DND-41 (cell line): ENCODE results near the gene DCTD.

Experiments
- ATAC-seq: fragments of 200-7000 bp; cut with Tn5 transposase; 3 replicates; pipeline ENCODE4 v1.9.1; 2021; ENCODE audit warnings: low read depth; ENCODE audit not compliant: insufficient read depth
- DNase-seq: peaks from one replicate; pipeline ENCODE4 v3.0.0-alpha.2; 2020
- H2AFZ ChIP-seq: 2 replicates; pipeline ENCODE4 v1.6.0; 2012; ENCODE audit warnings: low read depth, low read length
- H3K27ac ChIP-seq: 2 replicates; pipeline ENCODE4 v1.5.1; 2012; ENCODE audit warnings: low read length, inconsistent platforms
- H3K27me3 ChIP-seq: fragments of 200-600 bp; sonication (generic); 2 replicates; pipeline ENCODE4 v1.6.0; 2012; ENCODE audit warnings: low read length, mild to moderate bottlenecking, inconsistent platforms; ENCODE audit not compliant: insufficient read depth, poor library complexity
- H3K36me3 ChIP-seq: 2 replicates; pipeline ENCODE4 v1.5.1; 2012; ENCODE audit warnings: low read length, inconsistent platforms; ENCODE audit not compliant: insufficient read depth
- H3K4me1 ChIP-seq: 2 replicates; pipeline ENCODE4 v1.5.1; 2012; ENCODE audit warnings: mild to moderate bottlenecking, low read length; ENCODE audit not compliant: insufficient read depth
- H3K4me2 ChIP-seq: 2 replicates; pipeline ENCODE4 v1.6.0; 2012; ENCODE audit warnings: mild to moderate bottlenecking, moderate library complexity, low read length, inconsistent platforms; ENCODE audit not compliant: insufficient read depth
- H3K4me3 ChIP-seq, 2 experiments: fragments of 200-600 bp in 1 of 2; shearing (Covaris generic) in 1 of 2; 2 replicates each; pipeline ENCODE4 v1.5.1; 2012 to 2016; ENCODE audit warnings: inconsistent platforms in 2 of 2, low read length in 2 of 2, mild to moderate bottlenecking in 2 of 2, low read depth in 1 of 2, moderate library complexity in 1 of 2
- H3K79me2 ChIP-seq: 2 replicates; pipeline ENCODE4 v1.6.0; 2012; ENCODE audit warnings: low read length, inconsistent platforms; ENCODE audit not compliant: insufficient read depth
- H3K9ac ChIP-seq: 2 replicates; pipeline ENCODE4 v1.6.0; 2012; ENCODE audit warnings: low read depth, mild to moderate bottlenecking, inconsistent platforms, low read length, moderate library complexity
- H3K9me3 ChIP-seq: 2 replicates; pipeline ENCODE4 v1.5.1; 2012; ENCODE audit warnings: low read length, moderate library complexity, mild to moderate bottlenecking, inconsistent platforms; ENCODE audit not compliant: insufficient read depth, severe bottlenecking
- H4K20me1 ChIP-seq: 2 replicates; pipeline ENCODE4 v1.6.0; 2012; ENCODE audit warnings: low read length; ENCODE audit not compliant: insufficient read depth
- CTCF ChIP-seq: IDR thresholded peaks from 2 replicates; pipeline ENCODE4 v1.5.1; 2012; ENCODE audit warnings: borderline replicate concordance, low read length, moderate library complexity, mild to moderate bottlenecking; ENCODE audit not compliant: poor library complexity, severe bottlenecking; ENCODE audit errors: extremely low read depth
- EZH2 ChIP-seq: IDR thresholded peaks from 3 replicates; pipeline ENCODE4 v1.6.1; 2012; ENCODE audit warnings: borderline replicate concordance, low read depth, mild to moderate bottlenecking, moderate library complexity, low read length, inconsistent platforms; ENCODE audit not compliant: severe bottlenecking

DCTD gene

DNA sequence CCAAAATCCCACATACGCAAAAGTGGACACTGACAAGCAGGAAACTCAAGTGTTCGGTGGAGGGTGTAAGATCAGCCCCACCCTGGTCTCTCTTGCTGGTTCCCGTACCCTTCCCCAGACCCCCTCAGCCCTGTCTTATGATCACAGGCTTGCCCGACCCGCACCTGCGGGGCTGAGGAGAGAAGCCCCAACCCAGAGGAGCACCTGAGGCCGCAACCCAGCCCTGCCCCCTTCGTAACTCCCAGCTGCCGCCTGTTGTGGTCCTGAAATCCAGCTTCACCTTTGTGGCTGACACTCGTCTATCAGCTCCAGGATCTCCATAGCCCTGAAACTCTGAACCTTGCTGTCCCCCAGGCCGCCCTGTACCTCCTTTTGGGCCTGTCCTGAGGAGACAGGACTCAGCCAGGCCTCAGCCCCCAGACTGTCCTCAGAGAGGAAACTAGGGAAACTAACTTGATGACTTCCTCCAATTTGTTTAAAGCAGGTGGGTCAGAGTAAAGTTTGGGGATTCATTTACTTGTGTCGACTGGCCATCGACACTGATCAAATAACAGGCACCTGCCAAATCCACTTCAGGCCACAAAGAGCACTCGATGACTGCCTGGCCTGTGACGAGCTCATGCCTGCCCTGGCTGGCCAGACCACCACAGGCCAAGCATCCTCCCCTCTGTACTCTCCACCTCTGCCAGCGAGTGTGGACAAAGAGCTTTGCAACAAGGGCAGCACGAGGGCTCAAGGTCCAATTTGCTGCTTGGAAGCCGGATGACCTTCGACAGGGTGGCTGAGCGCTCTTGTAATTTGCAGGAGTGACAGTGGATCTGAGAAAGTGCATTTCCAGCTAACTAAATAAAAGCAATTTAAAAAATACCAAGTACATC is 19.3 kb downstream of the DCTD start:
- Histone ChIP-seq H3K9ac (no peak overlapping the region), H3K27ac (no peak overlapping the region), H3K36me3 (peaks cover 88% of the 10 kb centered on the region), H3K4me2 (no peak overlapping the region), H4K20me1 (peaks cover 14% of the 10 kb centered on the region), H3K9me3 (no peaks in the 10 kb centered on the region), H2AFZ (no peak overlapping the region), H3K4me3 (no peak overlapping the region), H3K4me1 (no peaks in the 10 kb centered on the region), H3K27me3 (no peaks in the 10 kb centered on the region), H3K79me2 (peaks cover 5% of the 10 kb centered on the region; the same call in 1 of the 2 replicates)
- DNase-seq (no peak), ATAC-seq (no peak)
- no peak for TF ChIP-seq CTCF
- TF ChIP-seq EZH2, result no peak

DNA sequence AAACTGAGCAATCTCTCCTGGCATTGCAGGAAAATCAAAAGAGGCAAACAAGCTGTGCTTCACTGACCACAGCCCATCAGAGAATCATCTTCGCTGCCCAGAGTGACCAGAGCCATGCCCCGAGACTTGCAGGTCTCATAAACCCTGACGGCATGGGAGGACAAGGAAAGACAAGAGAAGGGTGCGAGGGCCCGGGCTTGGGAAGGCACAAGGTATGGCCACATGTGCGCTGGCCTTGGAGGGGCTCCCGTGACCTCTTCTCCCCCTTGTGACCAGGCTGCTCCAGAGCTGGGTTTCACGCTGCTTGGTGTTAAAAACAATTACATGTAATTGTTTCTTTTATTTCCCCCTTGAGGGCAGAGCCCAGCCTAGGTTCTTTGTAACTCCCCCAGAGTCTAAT is 20.8 kb downstream of the DCTD start:
- H3K4me2 ChIP-seq, result no peak overlapping the region
- H3K4me3 ChIP-seq, result no peak overlapping the region
- H3K79me2 ChIP-seq, result peaks cover 2% of the 10 kb centered on the region; the same call in 1 of the 2 replicates
- H3K27ac ChIP-seq, result no peak overlapping the region
- H3K36me3 ChIP-seq, result peaks cover 88% of the 10 kb centered on the region
- H4K20me1 ChIP-seq, result peaks cover 9% of the 10 kb centered on the region
- H3K4me1 ChIP-seq, result no peaks in the 10 kb centered on the region
- ATAC-seq, result no peak
- H3K27me3 ChIP-seq, result no peaks in the 10 kb centered on the region
- H3K9me3 ChIP-seq, result no peaks in the 10 kb centered on the region
- H2AFZ ChIP-seq, result no peak overlapping the region
- no peak overlapping the region for H3K9ac ChIP-seq
- no peak for DNase-seq
- no peak for TF ChIP-seq EZH2

DNA sequence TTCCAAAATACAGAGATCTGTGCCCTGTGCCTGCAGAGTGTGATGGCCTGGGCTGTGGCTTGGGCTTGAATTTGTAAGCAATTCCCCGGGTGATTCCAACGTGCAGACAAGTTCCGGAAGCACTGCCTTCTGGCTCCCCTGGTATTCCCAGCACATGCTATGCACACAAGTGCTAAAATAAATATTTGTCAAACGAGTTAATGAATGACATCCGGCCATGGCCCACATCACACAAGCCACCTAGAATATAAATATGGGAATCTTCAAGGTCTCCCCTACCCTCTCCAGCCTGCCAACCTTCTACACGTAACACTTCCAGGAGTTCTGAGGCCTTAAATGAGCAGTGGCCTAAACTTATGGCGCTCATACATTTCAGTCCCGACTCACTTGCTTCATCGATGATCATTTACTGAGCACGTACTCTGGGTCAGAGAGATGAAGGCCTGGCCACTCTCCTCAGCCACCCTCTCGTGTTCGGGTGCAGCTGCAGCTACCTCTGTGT is 21.3 kb downstream of the DCTD start:
- Histone ChIP-seq H3K27ac (no peak overlapping the region), H3K9me3 (no peaks in the 10 kb centered on the region), H3K4me3 (no peak overlapping the region), H3K4me2 (no peak overlapping the region), H4K20me1 (peaks cover 9% of the 10 kb centered on the region), H3K79me2 (peaks cover 2% of the 10 kb centered on the region; the same call in 1 of the 2 replicates), H3K27me3 (no peaks in the 10 kb centered on the region), H3K36me3 (peaks cover 88% of the 10 kb centered on the region), H2AFZ (no peak overlapping the region), H3K4me1 (no peaks in the 10 kb centered on the region), H3K9ac (no peak overlapping the region)
- ATAC-seq, result no peak; the same call in 2 of the 3 replicates
- DNase-seq, result no peak
- TF ChIP-seq EZH2 (no peak), CTCF (no peak)

DNA sequence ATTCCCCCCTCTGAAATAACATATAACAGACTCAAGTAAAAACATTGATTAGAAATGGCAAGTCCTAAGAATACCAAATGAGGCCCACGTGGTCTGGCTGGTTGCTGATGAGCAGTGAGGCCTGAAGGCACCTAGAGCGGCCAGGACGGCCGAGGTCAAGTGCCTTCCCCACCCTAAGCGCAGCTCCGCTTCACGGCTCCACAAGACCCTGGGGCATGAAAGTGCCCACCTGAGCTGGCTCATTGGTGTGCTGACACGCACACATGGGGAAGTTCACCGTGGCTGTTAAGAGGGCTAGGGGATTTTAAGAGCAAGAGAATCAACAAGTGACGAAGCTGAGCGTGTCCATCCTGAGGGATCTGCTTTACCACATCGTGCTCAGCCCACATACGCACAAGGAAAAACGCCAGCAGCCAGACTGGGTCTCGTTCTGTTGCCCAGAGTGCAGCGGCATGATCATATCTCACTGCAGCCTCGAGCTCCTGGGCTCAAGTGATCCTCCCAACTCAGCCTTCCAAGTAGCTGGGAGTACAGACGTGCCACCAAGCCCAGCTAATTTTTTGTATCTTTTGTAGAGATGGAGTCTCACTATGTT is 22.4 kb downstream of the DCTD start:
- no peaks in the 10 kb centered on the region for H3K9me3 ChIP-seq
- H3K4me3 ChIP-seq, result no peak overlapping the region
- H3K4me1 ChIP-seq, result no peaks in the 10 kb centered on the region
- peaks cover 2% of the 10 kb centered on the region; the same call in 1 of the 2 replicates for H3K79me2 ChIP-seq
- H4K20me1 ChIP-seq, result peaks cover 9% of the 10 kb centered on the region
- no peak for TF ChIP-seq EZH2
- TF ChIP-seq CTCF, result no peak
- peaks cover 91% of the 10 kb centered on the region for H3K36me3 ChIP-seq
- ATAC-seq (no peak), DNase-seq (no peak)
- no peak overlapping the region for H3K9ac ChIP-seq
- no peak overlapping the region for H3K4me2 ChIP-seq
- no peak overlapping the region for H2AFZ ChIP-seq
- no peaks in the 10 kb centered on the region for H3K27me3 ChIP-seq
- no peak overlapping the region for H3K27ac ChIP-seq
